GM23338 (cell line): Measurements from ENCODE around the gene HS6ST1. TPM values are rescaled to one million over a fixed set of nuclear protein-coding genes. Genes with fewer than 3 reads are reported as not detected.

Experiments used
- ATAC-seq: fragments of 200-7000 bp; cut with Tn5 transposase; 3 replicates; pipeline ENCODE4 v1.9.1; 2020
- DNase-seq: peaks from one replicate; pipeline ENCODE4 v3.0.0-alpha.2; 2015; ENCODE audit warnings: low spot score
- H2AFZ ChIP-seq: fragments of 200-600 bp; sonication (generic); 2 replicates; pipeline ENCODE4 v1.8.0; 2016; ENCODE audit warnings: antibody characterized with exemption, mild to moderate bottlenecking, moderate library complexity
- H3F3A ChIP-seq: fragments of 200-600 bp; sonication (generic); replicated peaks from 2 replicates; pipeline ENCODE4 v1.8.0; 2017; ENCODE audit warnings: antibody characterized with exemption, mixed run types, low read depth
- H3K27ac ChIP-seq: fragments of 200-600 bp; sonication (generic); 2 replicates; pipeline ENCODE4 v1.6.1; 2016; ENCODE audit warnings: low read depth
- H3K27me3 ChIP-seq: fragments of 200-600 bp; sonication (generic); 2 replicates; pipeline ENCODE4 v1.8.0; 2016; ENCODE audit warnings: mild to moderate bottlenecking, mixed run types, moderate library complexity; ENCODE audit not compliant: insufficient read depth
- H3K36me3 ChIP-seq: fragments of 200-600 bp; sonication (generic); 2 replicates; pipeline ENCODE4 v1.8.0; 2016; ENCODE audit warnings: mild to moderate bottlenecking; ENCODE audit not compliant: insufficient read depth
- H3K4me1 ChIP-seq: fragments of 200-600 bp; sonication (generic); 2 replicates; pipeline ENCODE4 v1.8.0; 2016; ENCODE audit warnings: mild to moderate bottlenecking, moderate library complexity; ENCODE audit not compliant: insufficient read depth
- H3K4me2 ChIP-seq: fragments of 200-600 bp; sonication (generic); 2 replicates; pipeline ENCODE4 v1.7.1; 2017; ENCODE audit warnings: mixed run types
- H3K4me3 ChIP-seq: fragments of 200-600 bp; sonication (generic); 2 replicates; pipeline ENCODE4 v1.6.1; 2016; ENCODE audit warnings: mixed run types
- H3K79me2 ChIP-seq: fragments of 200-600 bp; sonication (generic); replicated peaks from 2 replicates; pipeline ENCODE4 v1.8.0; 2017; ENCODE audit warnings: mild to moderate bottlenecking; ENCODE audit not compliant: insufficient read depth
- H3K9me2 ChIP-seq: fragments of 200-600 bp; sonication (generic); 2 replicates; pipeline ENCODE4 v1.8.0; 2017; ENCODE audit not compliant: insufficient read depth
- H4K20me1 ChIP-seq: fragments of 200-600 bp; sonication (generic); replicated peaks from 2 replicates; pipeline ENCODE4 v1.8.0; 2017; ENCODE audit warnings: mild to moderate bottlenecking; ENCODE audit not compliant: insufficient read depth
- H3K27ac Mint-ChIP-seq: 2 replicates; pipeline ENCODE4 v1.8.0; 2020; ENCODE audit warnings: inconsistent platforms, mild to moderate bottlenecking, moderate library complexity, mixed read lengths
- H3K27me3 Mint-ChIP-seq: 3 replicates; pipeline ENCODE4 v1.8.0; 2022; ENCODE audit warnings: low read depth, mild to moderate bottlenecking, moderate library complexity, mixed read lengths, inconsistent platforms; ENCODE audit not compliant: insufficient read depth, poor library complexity
- H3K36me3 Mint-ChIP-seq: 3 replicates; pipeline ENCODE4 v1.8.0; 2021; ENCODE audit warnings: low read depth, mild to moderate bottlenecking, inconsistent platforms, moderate library complexity, mixed read lengths
- H3K4me1 Mint-ChIP-seq: 3 replicates; pipeline ENCODE4 v1.8.0; 2020; ENCODE audit warnings: mild to moderate bottlenecking, inconsistent platforms, mixed read lengths
- H3K4me3 Mint-ChIP-seq: 3 replicates; pipeline ENCODE4 v1.8.0; 2021; ENCODE audit warnings: moderate library complexity, mild to moderate bottlenecking, inconsistent platforms, mixed read lengths
- H3K9me3 Mint-ChIP-seq: 3 replicates; pipeline ENCODE4 v1.8.0; 2020; ENCODE audit warnings: moderate library complexity, mild to moderate bottlenecking, inconsistent platforms, mixed read lengths
- CREB1 ChIP-seq: fragments of 250-450 bp; sonication (Bioruptor Pico); IDR thresholded peaks from 2 replicates; pipeline ENCODE4 v1.5.0; 2020; ENCODE audit warnings: low read depth, mild to moderate bottlenecking, moderate library complexity
- EZH2 ChIP-seq: fragments of 200-600 bp; sonication (generic); IDR thresholded peaks from one replicate; pipeline ENCODE4 v1.8.0; 2017; ENCODE audit warnings: antibody characterized with exemption, mild to moderate bottlenecking, low read depth; ENCODE audit not compliant: unreplicated experiment
- JUNB ChIP-seq: IDR thresholded peaks from one replicate; pipeline ENCODE4 v1.6.1; 2016; ENCODE audit warnings: antibody characterized with exemption; ENCODE audit not compliant: unreplicated experiment
- NANOG ChIP-seq: IDR thresholded peaks from 2 replicates; pipeline ENCODE4 v1.6.1; 2016; ENCODE audit warnings: antibody characterized with exemption, borderline replicate concordance
- POLR2AphosphoS5 ChIP-seq: IDR thresholded peaks from 2 replicates; pipeline ENCODE4 v1.6.1; 2016; ENCODE audit warnings: antibody characterized with exemption, low read depth
- STAT1 ChIP-seq: IDR thresholded peaks from one replicate; pipeline ENCODE4 v1.6.1; 2016; ENCODE audit warnings: antibody characterized with exemption; ENCODE audit not compliant: unreplicated experiment
- ZNF114 ChIP-seq: fragments of 250-450 bp; sonication (Bioruptor Pico); IDR thresholded peaks from 2 replicates; pipeline ENCODE4 v1.5.0; 2020; ENCODE audit warnings: mild to moderate bottlenecking, moderate library complexity
- polyA plus RNA-seq: library from polyadenylated mRNA; unstranded; fragments of >200 nt; fragmentation: Nextera tagmentation; extraction: Ambion mirVana; gene quantifications from 2 replicates; pipeline ENCODE4 v1.2.1, GENCODE V29; 2016
- total RNA-seq: library from RNA; depleted of rRNA; stranded (reverse); fragments of >200 nt; shearing (Covaris generic); gene quantifications from 2 replicates; pipeline ENCODE4 v1.2.3, GENCODE V29; 2014
- TF ChIP-seq, protein P1 (sequence below): IDR thresholded peaks from one replicate; pipeline ENCODE4 v1.6.1; 2018; ENCODE audit warnings: antibody characterized with exemption; ENCODE audit not compliant: unreplicated experiment
- TF ChIP-seq, protein P2 (sequence below): fragments of 250-450 bp; sonication (Bioruptor Pico); IDR thresholded peaks from 2 replicates; pipeline ENCODE4 v1.5.0; 2020; ENCODE audit warnings: mild to moderate bottlenecking, moderate library complexity

HS6ST1 gene
- total and polyA plus RNA-seq, 2 experiments from 2014 or later: 21.1 to 106 TPM

DNA sequence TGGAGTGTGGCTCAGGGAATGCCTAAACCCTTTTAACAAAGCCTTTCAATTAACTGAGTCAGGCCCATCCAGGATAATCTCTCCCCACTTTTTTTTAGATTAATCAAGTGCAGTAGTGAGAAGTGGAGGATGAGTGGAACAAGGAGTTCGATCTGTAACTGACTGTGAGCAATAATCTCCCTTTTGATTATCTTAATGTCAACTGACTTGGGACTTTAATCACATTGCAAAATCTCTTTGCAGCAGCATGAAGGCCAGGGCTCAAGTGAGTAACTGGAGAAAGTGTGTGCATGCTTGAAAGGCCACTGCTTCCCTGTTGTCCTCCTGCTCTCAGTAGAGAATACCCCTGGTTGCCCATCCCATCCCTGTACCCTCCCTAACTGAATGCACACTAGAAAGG, 32.1 kb upstream of the HS6ST1 start:
- H3K4me1 Mint-ChIP-seq: peaks cover 10% of the 10 kb centered on the region
- no peak for DNase-seq
- Histone ChIP-seq H3K79me2 (no peaks in the 10 kb centered on the region), H3F3A (no peaks in the 10 kb centered on the region), H3K27ac (no peak overlapping the region), H2AFZ (no peak overlapping the region), H4K20me1 (no peaks in the 10 kb centered on the region), H3K4me3 (no peak overlapping the region), H3K36me3 (peaks cover 21% of the 10 kb centered on the region), H3K27me3 (no peaks in the 10 kb centered on the region), H3K9me2 (peaks cover 4% of the 10 kb centered on the region; the same call in 1 of the 2 replicates), H3K4me2 (no peak overlapping the region), H3K4me1 (no peaks in the 10 kb centered on the region)
- no peak overlapping the region for H3K4me3 Mint-ChIP-seq
- no peak overlapping the region for H3K27ac Mint-ChIP-seq
- no peak for ATAC-seq
- peaks cover 29% of the 10 kb centered on the region for H3K9me3 Mint-ChIP-seq
- peaks cover 6% of the 10 kb centered on the region for H3K27me3 Mint-ChIP-seq
- TF ChIP-seq, protein P1, sequence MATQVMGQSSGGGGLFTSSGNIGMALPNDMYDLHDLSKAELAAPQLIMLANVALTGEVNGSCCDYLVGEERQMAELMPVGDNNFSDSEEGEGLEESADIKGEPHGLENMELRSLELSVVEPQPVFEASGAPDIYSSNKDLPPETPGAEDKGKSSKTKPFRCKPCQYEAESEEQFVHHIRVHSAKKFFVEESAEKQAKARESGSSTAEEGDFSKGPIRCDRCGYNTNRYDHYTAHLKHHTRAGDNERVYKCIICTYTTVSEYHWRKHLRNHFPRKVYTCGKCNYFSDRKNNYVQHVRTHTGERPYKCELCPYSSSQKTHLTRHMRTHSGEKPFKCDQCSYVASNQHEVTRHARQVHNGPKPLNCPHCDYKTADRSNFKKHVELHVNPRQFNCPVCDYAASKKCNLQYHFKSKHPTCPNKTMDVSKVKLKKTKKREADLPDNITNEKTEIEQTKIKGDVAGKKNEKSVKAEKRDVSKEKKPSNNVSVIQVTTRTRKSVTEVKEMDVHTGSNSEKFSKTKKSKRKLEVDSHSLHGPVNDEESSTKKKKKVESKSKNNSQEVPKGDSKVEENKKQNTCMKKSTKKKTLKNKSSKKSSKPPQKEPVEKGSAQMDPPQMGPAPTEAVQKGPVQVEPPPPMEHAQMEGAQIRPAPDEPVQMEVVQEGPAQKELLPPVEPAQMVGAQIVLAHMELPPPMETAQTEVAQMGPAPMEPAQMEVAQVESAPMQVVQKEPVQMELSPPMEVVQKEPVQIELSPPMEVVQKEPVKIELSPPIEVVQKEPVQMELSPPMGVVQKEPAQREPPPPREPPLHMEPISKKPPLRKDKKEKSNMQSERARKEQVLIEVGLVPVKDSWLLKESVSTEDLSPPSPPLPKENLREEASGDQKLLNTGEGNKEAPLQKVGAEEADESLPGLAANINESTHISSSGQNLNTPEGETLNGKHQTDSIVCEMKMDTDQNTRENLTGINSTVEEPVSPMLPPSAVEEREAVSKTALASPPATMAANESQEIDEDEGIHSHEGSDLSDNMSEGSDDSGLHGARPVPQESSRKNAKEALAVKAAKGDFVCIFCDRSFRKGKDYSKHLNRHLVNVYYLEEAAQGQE: no peak
- TF ChIP-seq CREB1 (CRISPR knock-in tag) (no peak), STAT1 (no peak), JUNB (no peak), EZH2 (no peak), POLR2AphosphoS5 (no peak), ZNF114 (CRISPR knock-in tag) (no peak), NANOG (no peak)
- TF ChIP-seq, protein P2, sequence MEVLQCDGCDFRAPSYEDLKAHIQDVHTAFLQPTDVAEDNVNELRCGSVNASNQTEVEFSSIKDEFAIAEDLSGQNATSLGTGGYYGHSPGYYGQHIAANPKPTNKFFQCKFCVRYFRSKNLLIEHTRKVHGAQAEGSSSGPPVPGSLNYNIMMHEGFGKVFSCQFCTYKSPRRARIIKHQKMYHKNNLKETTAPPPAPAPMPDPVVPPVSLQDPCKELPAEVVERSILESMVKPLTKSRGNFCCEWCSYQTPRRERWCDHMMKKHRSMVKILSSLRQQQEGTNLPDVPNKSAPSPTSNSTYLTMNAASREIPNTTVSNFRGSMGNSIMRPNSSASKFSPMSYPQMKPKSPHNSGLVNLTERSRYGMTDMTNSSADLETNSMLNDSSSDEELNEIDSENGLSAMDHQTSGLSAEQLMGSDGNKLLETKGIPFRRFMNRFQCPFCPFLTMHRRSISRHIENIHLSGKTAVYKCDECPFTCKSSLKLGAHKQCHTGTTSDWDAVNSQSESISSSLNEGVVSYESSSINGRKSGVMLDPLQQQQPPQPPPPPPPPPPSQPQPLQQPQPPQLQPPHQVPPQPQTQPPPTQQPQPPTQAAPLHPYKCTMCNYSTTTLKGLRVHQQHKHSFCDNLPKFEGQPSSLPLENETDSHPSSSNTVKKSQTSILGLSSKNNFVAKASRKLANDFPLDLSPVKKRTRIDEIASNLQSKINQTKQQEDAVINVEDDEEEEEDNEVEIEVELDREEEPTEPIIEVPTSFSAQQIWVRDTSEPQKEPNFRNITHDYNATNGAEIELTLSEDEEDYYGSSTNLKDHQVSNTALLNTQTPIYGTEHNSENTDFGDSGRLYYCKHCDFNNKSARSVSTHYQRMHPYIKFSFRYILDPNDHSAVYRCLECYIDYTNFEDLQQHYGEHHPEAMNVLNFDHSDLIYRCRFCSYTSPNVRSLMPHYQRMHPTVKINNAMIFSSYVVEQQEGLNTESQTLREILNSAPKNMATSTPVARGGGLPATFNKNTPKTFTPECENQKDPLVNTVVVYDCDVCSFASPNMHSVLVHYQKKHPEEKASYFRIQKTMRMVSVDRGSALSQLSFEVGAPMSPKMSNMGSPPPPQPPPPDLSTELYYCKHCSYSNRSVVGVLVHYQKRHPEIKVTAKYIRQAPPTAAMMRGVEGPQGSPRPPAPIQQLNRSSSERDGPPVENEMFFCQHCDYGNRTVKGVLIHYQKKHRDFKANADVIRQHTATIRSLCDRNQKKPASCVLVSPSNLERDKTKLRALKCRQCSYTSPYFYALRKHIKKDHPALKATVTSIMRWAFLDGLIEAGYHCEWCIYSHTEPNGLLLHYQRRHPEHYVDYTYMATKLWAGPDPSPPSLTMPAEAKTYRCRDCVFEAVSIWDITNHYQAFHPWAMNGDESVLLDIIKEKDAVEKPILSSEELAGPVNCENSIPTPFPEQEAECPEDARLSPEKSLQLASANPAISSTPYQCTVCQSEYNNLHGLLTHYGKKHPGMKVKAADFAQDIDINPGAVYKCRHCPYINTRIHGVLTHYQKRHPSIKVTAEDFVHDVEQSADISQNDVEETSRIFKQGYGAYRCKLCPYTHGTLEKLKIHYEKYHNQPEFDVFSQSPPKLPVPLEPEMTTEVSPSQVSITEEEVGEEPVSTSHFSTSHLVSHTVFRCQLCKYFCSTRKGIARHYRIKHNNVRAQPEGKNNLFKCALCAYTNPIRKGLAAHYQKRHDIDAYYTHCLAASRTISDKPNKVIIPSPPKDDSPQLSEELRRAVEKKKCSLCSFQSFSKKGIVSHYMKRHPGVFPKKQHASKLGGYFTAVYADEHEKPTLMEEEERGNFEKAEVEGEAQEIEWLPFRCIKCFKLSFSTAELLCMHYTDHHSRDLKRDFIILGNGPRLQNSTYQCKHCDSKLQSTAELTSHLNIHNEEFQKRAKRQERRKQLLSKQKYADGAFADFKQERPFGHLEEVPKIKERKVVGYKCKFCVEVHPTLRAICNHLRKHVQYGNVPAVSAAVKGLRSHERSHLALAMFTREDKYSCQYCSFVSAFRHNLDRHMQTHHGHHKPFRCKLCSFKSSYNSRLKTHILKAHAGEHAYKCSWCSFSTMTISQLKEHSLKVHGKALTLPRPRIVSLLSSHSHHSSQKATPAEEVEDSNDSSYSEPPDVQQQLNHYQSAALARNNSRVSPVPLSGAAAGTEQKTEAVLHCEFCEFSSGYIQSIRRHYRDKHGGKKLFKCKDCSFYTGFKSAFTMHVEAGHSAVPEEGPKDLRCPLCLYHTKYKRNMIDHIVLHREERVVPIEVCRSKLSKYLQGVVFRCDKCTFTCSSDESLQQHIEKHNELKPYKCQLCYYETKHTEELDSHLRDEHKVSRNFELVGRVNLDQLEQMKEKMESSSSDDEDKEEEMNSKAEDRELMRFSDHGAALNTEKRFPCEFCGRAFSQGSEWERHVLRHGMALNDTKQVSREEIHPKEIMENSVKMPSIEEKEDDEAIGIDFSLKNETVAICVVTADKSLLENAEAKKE (CRISPR knock-in tag): no peak
- H3K36me3 Mint-ChIP-seq: peaks cover 21% of the 10 kb centered on the region; the same call in 2 of the 3 replicates
